ENCODE data around the gene P2RX1.

The P2RX1 gene

DNA sequence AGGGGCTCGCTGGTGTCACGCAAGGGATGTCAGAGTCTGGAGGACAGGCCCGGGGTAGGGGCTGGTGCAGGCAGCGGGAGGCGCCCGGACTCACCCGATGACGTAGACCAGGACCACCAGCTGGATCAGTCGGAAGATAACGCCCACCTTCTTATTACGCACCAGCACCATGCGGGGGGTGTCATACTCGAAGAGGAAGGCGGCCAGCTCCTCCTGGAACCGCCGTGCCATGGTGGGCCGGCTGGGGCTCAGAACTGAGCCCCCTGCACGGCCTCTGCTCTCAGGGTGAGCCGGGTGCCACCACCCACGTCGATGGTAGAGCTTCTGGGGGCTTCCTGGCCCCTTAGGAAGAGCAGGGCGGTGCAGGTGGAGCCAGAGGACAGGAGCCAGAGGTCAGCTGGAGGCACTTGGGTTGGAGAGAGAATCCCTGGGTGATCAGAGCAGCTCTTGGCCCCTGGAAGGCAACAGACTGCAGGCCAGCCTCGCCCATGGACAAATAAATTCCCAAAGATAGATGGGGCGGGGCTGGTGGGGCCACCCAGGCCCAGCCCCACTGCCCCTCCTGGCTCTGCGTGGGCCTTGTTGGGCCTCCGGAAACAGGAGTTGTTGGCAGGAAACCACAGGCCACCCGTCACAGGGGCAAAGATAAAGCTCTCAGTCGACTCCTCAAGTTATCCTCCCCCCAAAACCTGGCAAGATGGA is at the start of gene P2RX1:
Gene P2RX1, minus strand, starts transcription at position 471 of the 702 bp plus-strand sequence. Its CDS starts 240 bp downstream, at position 231.
- no peak for DNase-seq

DNA sequence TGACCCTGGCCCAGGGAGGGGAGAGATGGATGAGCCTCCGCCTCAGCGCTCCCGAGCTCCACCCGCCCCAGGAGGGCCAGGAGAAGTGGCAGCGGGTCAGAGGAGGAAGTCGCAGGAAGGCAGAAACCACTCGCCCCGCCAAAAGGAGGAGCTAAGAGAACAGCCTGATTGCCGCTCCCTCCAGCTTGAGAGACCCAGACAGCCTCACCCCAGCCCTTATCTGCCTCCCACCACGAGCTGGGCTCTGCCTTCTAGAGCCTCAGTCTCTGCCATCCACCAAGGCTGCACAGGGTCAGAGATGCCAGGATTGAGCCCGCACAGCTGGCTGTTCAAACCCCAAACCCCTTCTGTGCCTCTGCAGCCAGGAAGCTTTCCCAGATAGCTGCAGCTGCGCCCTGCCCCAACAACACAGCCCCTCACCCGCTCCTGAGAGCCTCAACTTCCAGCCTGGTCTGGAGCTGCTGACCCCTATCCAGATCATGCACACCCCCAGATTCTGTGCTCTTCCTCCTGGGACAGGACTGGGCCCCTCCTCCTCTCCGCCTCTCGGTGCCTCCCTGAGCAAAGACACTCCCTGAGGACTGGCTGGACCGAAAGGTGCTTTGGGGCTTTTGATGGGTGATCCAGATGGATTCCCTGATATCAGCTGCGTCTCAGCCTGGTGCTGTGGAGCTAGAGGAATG is 49.0 kb upstream of the P2RX1 start:
- peak; percentile 47 for DNase-seq

DNA sequence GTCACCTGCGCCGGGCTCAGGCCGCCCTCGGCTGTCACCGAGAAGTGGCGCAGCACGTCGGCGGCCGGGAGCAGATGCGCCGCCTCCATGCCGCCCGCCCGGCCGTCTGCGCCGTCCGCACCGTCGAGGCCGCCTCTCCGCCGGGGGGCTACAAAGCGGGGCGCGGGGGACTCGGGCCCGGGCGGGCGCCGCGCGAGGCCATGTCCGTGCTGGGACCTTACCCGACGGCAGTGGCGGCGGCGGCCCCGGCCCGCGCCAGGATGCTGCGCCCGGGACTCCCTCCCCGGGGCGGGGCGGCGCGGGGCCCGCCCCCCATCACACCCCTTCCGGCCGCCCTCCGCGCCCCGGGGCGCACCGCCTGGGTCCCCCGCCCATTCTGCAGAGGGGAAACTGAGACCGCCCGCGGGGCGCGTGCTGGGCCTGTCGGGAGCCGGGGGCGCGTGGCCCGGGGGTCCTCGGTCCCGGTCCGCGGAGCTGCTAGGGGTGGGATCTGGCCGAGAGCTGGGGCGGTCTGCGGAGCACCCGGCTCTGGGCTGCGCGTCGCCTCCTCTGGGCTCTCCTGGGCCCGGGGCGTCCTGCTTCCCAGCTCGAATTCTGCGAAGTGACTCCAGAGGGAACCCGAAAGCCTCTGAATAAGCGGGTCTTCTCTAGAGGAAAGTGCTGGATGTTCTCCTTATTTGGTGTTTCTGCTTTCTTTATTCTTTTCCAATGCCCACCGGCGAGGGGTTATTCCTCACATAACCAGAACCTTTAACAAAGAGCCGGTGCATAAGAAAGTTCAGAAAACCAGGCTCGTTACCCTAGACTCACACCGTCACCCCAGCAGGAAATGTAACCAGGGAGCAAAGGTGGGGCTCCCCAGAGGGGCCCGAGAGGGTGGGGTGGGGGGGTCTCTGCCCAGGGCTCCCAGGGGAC is 48.2 kb upstream of the P2RX1 start, which contains the start of gene ATP2A3:
Gene ATP2A3, minus strand, starts transcription at position 235 of the 915 bp plus-strand sequence. Its CDS starts 146 bp downstream, at position 89.
- DNase-seq, result peak; percentile 19

DNA sequence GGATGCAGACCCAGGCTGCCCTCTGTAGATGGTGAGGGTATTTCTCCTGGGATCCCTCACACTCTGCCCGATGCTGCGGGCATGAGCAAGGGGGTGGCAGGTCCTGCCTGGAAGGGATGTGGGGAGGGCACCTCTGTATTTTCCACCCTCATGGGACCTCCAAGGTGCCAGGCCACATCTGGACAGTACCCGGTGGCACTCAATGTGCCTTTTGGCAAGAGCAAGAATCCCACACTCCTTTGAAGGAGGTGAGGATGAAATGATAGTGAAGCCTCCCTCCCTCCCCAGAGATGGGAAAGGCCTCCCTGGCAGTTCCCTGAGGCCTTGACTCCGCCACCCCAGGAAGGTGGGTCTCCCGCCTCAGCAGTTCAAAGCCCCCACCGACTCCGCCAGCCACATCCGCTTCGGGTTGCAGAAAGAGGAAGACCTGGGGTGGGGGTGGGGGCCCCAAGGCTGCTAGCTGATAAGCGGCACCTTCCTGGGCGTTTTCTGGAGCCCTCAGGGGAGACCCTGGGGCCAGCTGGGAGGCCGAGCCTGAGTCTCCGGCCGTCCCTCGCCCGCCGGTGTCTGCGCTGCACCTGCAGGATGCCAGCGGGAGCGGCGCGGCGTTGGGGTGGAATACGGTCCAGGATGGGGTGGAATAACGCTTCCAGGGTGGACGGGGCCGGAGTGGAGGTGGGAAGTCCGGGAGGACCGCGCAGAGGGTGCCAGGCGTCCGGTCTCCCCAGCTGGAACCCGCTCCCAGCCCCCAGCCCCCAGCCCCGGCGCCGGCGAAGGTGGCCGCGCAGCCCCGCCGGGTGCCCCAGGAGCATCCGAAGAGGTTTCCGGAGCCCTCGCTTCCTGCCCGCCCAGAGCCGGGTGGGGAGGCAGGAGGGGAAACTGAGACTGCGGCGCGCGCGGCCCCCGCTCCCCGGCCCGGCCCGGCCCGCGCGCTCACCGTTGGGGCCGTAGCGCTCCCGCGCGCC is 47.3 kb upstream of the P2RX1 start:
- DNase-seq, result peak; percentile 50

DNA sequence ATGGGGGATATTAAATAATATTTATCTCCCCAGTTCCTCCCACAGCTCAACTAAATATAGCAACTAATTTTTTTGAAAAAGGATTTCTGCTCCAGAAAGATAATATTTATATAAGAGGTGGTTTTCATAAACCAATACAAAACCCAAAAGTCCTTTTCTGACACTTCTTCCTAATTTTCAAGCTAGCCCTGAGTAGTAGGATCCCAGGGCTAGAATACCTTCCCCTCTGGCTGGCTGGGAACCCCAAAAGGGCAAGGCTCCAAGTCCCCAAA is 46.6 kb upstream of the P2RX1 start:
- no peak for DNase-seq

DNA sequence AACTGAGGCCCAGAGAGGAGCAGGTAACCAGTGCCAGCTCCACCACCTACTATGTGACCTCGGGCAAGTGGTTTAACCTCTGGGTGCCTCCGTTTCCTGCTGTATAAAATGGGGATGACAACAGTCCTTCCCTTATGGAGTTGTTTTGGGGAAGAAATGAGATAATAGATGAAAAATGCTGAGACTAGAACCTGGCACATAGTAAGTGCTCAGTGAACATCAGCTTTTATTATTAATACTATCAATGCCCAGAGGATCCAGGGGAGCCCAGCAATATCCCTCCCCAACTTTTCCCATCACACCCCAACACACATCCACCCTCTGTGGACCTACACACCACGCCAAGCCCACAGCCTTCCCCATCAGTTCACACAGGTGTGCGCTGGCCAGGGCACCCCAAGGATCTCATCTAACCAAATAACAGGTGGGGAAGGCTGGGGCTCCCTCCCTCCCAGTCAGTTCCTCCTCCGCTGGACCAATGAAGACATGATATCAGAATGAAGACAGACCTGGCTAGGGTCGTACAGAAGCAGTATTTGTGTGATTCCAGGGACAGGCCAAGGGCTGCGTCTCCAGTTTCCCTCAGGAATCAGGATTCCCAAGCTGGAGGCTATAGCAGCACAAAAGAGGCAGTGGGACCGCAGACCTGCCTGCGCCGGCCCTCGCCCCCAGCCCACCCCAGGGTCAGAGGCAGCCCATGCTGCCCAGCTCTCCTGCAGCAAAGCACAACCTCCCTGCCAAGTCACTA is 46.1 kb upstream of the P2RX1 start:
- no peak for DNase-seq

DNA sequence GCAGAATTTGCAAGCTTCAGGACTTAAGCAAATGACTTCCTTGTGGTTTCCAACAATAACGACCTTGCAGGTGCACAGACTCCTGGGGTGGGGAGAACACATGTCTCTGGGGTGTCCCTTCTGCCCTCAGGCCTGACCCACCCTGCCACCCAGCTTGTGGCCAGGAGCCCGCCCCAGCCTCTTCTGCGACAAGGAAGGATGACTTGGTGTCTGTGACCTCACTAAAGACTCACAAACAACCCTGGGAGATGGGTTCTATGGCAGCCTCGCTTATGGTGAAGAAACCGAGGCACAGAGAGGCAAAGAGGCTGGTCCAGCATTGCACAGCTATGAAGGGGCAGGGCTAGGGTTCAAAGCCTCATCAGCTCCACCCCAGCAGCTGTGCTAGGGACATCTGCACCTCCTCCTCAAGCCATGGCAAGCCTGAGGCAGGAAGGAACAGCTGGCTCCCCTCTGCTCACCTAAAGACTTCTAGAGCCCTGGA is 45.3 kb upstream of the P2RX1 start:
- DNase-seq, result no peak

DNA sequence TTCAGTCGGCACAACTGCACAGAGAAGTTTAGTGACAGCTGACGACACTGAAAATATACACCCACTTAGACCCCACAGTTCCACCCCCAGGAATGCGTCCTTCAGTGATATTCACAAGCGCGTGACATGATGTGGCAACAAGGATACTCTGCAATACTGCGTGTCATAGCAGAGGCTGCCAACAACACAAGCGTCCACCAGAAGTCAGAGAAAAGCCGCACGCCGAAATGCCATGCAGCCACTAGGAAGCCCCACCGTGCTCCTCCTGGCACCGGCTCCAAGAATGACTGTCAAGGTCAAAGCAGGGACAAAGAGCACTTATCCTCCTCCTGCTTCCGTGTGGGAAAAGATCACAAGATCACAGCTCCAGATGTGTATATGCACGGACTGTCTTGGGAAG is 44.5 kb upstream of the P2RX1 start:
- DNase-seq, result no peak

DNA sequence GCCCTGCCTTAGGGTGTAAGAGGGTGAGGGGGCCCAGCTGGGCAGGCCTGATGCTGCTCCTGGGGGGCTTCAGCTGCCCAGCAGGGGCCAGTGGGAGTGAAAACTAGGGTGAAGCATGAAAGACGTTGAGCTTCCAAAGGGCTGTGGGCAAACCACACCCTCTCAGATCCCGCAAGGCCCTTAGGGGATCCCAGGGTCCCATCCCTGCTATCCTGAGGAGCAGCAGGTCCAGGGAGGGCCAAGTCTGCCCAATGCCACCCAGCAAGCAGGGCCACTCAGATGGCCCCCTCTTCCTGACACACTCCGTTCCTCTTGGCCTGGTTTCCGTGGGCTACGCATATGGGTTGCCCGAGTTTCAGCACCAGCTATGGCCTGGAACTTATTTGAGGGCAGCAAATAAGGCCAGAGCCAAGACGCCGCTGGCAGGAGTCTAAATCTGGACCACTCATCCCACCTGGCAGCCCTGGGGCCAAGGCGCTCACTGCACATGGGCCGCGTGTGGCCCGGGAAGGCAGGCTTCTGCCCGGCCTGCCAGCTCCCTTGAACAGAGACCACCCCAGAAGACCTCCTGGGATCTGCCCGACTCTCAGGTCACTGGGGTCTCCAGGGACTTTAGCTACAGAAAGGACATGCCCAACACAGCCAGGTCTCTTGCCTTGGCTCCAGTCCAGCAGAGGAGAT is 43.8 kb upstream of the P2RX1 start:
- no peak for DNase-seq

DNA sequence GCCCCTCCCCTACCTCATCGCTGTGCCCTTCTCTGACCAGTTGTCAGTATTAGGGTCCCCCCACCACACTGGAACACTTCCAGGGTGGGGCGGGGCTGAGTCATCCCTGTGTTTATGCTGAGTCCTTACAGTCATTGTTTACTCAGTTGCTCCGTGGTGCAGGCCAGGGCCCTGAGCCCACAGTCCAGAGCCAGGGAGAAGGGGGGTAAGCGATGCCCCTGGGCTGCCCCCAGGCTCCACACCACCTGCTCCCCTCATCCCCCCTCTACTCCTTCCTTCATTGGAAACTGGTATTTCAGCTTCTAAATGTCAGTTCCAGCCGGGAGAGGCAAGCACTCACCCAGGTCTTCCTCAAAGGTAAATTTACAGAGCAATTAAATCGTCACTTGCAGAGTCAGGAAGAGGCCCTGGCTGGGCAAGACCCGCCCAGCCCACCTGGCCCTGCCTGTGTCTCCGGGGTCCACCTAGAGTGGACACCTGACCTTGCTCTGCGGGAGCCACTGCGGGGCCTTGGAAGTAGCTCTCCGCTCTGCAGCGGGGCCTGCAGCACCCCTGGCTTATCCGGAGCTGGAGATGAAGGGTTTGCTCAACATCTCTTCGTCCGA is 43.1 kb upstream of the P2RX1 start:
- no peak for DNase-seq

DNA sequence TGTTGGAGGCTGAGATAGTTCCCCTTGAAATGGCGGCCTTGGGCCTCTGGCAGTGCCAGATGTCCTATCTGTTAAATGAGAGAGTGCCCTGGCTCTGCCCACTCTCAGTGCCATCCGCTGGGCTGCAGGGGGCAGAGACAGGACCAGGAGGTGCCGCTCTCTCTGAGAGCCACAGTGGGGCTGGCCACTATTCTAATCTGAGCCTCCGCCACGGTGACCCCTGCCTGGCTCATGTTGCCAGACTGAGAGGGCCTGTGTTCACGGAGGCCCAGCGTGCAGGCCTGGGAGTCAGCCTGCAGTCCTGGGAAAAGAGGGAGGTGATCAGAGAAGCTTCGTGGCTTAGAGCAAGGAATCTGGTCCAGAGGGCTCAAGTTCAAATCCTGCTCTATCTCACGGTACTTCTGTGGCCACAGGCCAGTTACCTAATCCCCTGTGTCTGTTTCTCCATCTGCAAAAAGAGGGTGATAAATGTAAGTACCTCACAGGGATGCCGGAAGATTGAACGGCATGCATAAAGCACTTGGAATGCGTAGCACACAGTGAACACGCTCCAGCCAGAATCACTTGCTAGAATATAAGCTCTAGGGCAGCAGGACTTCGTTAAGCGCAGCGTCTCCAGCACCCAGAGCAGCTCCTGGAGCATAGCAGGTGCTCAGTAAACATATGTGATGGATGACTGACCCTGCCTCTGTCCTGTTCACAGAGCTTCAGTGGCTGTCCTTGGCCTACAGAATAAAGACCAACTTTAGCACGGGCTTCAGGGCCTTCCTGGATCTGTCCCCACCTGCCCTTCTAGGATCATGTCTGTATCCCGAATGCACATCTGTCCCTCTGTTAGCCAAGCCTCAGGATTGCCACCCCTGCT is 41.7 kb upstream of the P2RX1 start:
- no peak for DNase-seq

DNA sequence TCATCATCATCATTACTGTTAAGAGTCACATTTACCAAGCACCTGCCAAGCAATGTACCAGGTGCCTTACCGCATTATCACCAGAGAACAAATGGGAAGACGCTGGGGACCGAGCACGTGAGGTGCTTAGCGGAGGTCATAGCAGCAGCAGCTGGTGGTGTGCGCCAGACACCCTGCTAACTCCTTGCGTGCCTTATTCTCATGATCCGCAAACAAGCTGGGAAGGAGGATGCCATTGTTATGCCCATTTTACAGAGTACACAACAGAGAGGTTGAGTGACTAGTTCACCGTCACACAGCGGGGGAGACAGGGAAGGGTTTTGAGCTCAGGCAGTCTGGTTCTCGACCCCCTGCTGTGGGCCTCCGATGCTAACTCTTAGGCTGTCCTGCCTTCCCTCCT is 40.7 kb upstream of the P2RX1 start:
- DNase-seq, result no peak

DNA sequence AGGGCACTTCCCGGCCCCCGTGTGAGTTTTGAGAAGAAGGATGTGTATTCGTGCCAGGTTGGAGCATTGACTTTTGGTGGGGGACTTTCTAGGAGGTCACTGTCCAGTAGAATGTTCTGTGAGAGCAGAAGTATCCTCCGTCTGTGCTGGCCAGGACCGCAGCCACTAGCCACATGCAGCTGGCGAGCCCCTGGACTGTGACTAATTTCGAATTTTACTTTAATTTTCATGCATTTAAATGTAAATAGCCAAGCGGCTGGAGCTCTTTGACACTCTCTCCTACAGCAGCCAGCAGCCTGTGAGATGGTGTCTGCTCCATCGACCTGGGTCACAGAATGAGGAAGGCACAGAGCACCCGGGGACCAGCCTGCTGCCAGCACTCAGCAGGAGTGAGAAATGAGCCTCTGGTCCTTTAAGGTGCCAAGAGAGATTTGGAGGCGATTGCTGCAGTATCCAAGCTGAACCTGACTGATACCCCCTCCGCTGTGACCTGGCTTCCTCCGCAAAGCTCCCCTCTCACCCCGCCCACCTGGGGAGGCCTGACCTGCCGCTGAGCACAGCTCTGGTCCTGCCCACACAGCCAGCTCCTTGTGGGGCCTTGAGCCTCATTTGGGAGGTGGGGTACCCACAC is 40.2 kb upstream of the P2RX1 start:
- DNase-seq, result no peak

DNA sequence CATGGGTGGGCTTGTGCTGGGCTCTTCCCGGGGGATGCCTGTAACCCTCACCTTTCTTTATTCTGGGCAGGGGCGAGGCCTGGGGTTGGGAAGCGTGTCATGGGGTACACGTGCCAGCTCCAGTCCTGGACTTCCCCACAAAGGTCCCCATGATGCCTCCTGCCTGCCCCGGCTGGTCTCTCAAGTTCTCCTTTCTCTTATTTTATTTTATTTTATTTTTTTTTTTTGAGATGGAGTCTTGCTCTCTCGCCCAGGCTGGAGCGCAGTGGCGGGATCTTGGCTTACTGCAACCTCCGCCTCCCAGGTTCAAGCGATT is 39.4 kb upstream of the P2RX1 start:
- no peak for DNase-seq

DNA sequence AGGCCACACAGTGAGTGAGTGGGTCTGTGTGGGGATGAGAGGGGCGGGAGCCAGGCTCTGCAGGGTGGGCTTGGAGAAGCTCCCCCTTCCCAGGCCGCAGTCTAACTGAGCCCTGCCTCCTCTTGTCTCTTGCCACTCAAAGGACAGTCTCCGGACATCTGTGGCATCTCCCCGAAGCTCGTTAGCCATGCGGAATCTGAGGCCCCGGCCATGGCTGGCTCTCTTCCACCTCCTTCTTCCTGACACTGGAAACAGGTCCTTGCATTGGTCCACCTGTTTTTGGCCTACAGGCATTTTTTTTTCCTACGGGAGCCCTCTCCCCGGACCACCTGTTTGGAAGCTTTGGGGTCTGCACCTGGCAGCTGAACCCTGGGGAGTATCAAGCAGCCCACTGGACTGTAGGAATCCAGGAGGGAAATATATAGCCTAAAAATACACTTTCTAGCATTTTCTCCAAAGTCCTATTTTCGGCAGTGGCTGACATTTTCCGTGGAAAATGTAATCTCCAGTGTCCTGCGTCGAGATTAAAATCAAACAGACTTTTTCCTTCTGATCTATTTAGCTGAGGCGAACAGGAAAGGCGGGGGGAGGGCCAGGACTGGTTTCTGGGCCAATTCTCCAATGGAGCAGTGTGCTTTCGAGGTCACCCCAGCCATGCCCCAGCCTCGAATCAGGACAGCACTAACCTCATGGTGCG is 38.9 kb upstream of the P2RX1 start:
- no peak for DNase-seq

DNA sequence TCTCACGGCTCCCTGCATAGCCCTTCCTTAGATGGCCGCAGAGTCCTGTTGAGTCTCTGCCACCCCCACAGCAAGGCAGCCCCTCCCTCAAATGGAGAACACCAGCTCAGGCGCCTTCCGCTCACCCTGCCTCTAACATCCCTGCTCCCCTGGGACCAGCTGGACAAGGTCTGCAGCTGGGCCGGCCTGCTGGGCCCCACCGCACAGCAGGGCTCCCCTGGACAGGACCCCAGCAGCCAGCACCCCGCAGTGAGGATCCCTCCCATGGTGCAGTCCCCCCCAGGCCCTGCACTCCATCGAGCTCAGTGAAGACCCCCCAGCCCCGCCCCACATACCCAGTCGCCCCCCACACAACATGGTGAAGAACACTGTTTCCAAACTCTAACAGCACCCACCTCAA is 37.8 kb upstream of the P2RX1 start:
- no peak for DNase-seq

DNA sequence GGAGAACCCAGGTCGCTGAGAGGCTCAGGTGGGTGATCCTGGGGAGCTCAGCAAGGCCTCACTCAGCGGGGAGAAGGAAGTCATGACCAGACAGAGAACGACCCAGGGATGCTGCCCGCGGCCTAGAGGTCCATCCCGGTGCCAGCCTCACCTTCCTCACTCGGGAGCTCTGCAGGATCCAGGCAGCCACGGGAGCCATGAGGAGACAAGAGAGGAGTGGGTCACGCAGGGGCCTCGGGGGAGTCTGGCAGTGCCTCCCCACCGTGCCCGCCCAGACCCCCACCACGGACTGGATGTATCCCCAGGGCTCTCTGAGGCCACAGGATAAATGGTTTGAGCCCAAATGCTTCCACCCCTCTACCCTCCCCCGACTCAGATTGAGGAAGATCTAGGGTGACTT is 37.3 kb upstream of the P2RX1 start:
- no peak for DNase-seq

DNA sequence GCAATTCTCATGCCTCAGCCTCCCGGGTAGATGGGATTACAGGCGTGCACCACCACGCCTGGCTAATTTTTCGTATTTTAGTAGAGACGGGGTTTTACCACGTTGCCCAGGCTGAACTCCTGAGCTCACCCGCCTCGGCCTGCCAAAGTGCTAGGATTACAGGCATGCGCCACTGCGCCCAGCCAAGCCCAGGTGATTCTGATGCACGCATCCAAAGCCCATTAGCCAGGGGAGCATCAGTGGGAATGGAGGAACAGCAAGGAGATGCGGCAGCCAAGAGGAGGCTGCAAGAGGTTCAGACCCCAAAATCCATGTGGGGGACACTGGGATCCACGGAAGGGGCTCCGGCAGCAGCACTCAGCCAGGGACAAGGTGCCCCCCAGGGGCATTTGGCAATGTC is 35.9 kb upstream of the P2RX1 start:
- no peak for DNase-seq

DNA sequence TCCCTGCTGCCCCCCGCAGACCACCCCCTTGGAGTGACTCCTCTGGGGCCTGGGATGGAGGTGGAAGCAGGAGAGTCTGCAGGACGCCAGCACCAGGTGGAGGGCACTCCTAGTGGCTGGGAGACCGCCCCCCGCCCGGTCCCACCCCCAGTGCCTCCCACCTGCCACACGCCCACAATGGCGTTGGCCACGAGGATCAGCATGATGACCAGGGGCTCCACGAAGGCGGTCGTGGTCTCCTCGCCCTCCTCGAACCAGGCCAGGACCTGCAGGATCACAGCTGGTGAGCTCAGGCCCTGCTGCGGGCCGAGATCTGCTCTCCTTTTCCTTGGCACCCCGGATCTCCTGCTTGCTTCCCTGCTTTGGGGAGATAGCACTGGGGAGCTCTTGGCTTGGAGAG is 35.2 kb upstream of the P2RX1 start:
- no peak for DNase-seq
